HG02970 (cell line): ENCODE measurements around the gene ELP1.
A peak's percentile ranks its signal among the peaks of the same experiment; 100 is the strongest.
"Not testable (repeated sequence)": the region's sequence is repeated elsewhere in the genome, so short reads cannot be mapped to it uniquely, and the experiment has no call there.

Experiments used
- ATAC-seq: cut with Tn5 transposase; IDR thresholded peaks from one replicate; pipeline ENCODE4 v1.9.1; 2021; ENCODE audit warnings: mild to moderate bottlenecking, moderate library complexity, moderate number of reproducible peaks; ENCODE audit not compliant: unreplicated experiment, low FRiP score

Gene ELP1

GRCh38 chr9:108934323-108934893, 484 bp upstream of the ELP1 start, which contains the start of gene ABITRAM:
Gene ABITRAM, plus strand, starts transcription at chr9:108934400. Its CDS starts 87 bp downstream, at chr9:108934487.
- peak; percentile 81 for ATAC-seq

DNA sequence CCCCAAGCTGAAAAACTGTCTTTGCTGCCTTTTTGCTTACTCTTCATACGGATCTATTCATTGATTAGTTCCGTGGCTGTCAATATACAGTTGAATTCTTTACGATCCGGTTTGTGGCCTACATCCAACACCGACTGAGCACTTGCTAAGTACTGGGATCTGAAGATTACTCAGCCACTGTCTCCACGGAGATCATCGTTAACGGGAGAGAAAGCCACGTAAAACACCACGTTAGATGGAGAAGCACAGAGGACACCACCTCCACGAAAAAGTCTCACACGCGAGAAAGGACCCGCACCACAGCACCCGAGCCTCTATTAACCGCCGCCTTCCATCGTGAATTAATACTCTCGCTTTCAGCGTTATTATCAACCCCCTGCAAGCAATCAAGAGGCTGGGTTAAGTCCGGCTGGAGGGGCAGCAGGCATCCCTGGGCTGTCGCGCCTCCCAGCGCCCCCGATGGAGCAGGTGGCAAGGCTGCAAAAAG, 650 bp downstream of the ELP1 start:
- peak; percentile 1 for ATAC-seq

GRCh38 chr9:108928386-108928785, 5.5 kb downstream of the ELP1 start:
- ATAC-seq = no peak

GRCh38 chr9:108924466-108924865, 9.5 kb downstream of the ELP1 start:
- ATAC-seq = no peak

GRCh38 chr9:108921200-108921599, 12.7 kb downstream of the ELP1 start:
- ATAC-seq = no peak

GRCh38 chr9:108920401-108920800, 13.5 kb downstream of the ELP1 start:
- not testable (repeated sequence) for ATAC-seq

GRCh38 chr9:108919517-108919916, 14.4 kb downstream of the ELP1 start:
- ATAC-seq = no peak

- no peak for ATAC-seq
These were observed 20.5 kb downstream of the ELP1 start for GRCh38 chr9:108913391-108913790.

GRCh38 chr9:108911820-108912219, 22.1 kb downstream of the ELP1 start:
- ATAC-seq = no peak

DNA sequence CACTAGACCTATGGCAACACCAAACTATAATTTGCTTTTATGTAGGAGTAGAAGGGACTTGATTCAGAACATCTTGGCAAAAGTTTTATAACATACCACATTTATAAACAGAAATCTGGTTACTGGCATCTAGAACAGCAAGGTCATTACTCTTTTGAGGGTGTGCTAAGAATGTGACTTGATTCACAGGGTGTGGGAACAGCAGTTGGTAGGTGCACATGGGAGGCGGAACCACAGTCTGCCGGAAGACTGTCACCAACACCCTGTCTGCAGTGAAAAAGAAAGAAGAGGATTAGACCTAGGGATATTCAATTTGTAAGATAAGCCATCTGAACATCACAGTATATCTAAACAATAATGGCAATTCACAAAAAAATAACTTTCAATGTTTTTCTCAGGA, 23.0 kb downstream of the ELP1 start:
- no peak for ATAC-seq

- no peak for ATAC-seq
These were observed 23.5 kb downstream of the ELP1 start for GRCh38 chr9:108910402-108910801.

DNA sequence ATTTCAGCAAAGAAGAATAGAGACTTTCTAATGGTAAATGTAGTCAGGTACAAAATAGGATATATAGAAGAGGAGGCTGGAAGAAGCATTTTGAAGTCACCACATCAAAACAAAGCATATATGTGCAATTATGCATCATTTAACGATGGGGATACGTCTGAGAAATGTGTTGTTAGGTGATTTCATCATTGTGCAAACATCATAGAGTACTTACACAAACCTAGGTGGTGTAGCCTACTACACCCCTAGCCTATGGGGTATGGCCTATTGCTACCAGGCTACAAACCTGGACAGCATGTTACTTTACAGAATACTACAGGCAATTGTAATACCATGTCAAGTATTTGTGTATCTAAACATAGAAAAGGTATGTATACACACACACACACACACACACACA, 28.4 kb downstream of the ELP1 start:
- ATAC-seq = no peak

GRCh38 chr9:108904161-108904560, 29.8 kb downstream of the ELP1 start:
- no peak for ATAC-seq

DNA sequence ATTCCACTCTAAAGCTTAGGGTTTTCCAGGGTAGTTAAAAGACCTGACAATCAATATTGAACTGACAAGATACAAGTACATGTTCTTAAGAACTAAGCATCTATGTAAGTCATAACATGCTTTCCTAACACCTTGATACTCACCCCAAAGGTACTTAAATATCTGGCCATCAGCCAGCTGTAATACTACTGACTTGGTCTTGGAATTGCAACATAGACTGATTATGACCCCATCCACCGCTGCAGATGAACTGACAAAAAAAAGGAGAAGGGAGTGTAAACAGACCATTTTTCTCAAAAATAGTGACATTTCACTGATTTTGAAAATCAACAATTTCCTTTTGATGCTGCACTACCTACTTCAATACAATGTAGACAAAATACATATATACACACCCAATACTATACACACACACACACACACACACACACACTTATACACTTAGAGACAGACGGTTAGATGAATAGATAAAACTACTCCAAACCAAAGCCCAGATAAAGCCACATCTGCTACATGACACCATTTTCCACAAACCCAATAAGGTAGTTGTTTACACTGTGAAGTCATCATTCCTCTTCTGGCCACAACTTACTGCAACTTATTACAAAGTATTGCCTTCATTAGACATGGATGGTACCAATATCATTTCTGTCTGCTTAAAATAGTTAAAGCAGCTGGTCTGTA, 30.4 kb downstream of the ELP1 start:
- ATAC-seq = no peak

DNA sequence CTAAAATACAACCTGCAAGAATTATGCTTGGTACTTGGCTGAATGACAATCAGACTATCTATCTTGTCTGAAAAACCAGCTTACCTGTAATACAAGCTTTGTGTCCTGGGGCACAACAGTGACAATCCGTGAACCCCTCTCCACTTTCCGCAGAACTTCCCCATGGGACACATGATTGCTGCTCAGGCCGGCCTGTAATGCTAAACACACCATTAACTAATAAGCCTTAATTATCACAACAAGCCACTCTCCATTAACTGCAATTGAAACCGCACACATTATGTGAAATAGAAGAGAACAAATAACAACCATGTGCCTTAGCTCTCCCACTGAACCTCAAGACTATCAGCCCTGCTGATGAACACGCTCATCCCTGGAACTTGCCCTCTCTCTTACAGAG, 33.7 kb downstream of the ELP1 start:
- no peak for ATAC-seq

- not testable (repeated sequence) for ATAC-seq
These were observed 34.8 kb downstream of the ELP1 start for GRCh38 chr9:108899023-108899695.

DNA sequence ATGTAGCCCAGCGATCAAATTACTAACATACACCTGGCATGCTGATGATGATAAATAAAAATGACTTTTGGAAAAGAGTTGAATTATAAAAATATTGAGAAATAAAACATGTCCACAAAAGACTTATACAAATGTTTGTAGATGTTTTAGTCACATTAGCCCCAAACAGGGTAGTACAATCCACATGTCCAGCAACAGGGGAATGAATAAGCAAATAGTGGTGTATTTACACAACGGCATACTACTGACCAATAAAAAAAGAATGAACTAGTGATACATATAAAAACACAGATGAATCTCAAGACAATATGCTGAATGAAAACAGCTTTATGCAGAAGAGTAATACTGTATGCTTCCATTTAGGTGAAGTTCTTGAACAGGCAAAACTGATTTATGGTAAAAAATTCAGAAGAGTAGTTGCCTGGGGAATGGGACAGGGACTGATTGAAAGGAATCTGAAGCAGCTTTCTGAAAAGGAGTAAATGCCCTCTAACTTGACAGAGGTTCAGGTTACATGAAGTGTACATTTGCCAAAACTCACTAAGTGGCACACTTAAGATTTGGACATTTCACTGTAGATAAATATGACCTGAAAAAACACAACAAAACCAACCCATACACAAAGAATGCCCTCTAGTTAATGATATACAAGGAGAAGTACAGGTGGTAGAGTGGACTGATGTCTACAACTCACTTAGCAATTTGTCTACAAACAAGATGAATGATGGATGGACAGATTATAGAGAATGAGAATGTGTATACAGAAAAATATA, 36.4 kb downstream of the ELP1 start:
- ATAC-seq = no peak

- no peak for ATAC-seq
These were observed 39.5 kb downstream of the ELP1 start for GRCh38 chr9:108894225-108894997.

GRCh38 chr9:108889649-108890067, 44.3 kb downstream of the ELP1 start:
- ATAC-seq = no peak
